ENCODE data around the gene EPN2.

- TF ChIP-seq CTCF (conservative IDR thresholded peaks at IDR 0.05) (no peak), EZH2 (IDR thresholded peaks at IDR 0.05; ENCODE audit: low read depth) (no peak)
These were observed 65.7 kb downstream of the EPN2 start for GRCh38 chr17:19302791-19303331.

Data from PC-9 (cell line).